ENCODE data around the gene USP30.

USP30 gene

DNA sequence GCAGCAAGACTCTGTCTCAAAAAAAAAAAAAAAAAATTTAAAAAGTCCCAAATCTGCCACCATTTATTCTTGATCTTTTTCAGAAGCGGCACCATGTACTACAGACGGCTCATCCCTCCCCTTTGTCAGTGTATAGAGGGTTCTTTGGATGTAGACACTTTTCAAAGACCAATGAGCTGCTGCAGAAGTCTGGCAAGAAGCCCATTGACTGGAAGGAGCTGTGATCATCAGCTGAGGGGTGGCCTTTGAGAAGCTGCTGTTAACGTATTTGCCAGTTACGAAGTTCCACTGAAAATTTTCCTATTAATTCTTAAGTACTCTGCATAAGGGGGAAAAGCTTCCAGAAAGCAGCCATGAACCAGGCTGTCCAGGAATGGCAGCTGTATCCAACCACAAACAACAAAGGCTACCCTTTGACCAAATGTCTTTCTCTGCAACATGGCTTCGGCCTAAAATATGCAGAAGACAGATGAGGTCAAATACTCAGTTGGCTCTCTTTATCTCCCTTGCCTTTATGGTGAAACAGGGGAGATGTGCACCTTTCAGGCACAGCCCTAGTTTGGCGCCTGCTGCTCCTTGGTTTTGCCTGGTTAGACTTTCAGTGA lies 57.5 kb downstream of the USP30 start:
- Histone ChIP-seq H3K36me3 (ENCODE audit: control insufficient read depth, insufficient read depth, low read length) (peaks cover 20% of the 10 kb centered on the region), H3K4me3 (ENCODE audit: insufficient read depth, low read depth, low read length, poor library complexity, severe bottlenecking) (no peak overlapping the region), H3K9me3 (ENCODE audit: control insufficient read depth, low read length) (no peaks in the 10 kb centered on the region), H3K4me1 (ENCODE audit: control insufficient read depth, insufficient read depth, low read length, poor library complexity, severe bottlenecking) (no peaks in the 10 kb centered on the region), H3K27me3 (replicated peaks; ENCODE audit: control insufficient read depth, insufficient read depth, low read length, poor library complexity, severe bottlenecking) (no peaks in the 10 kb centered on the region), H3K27ac (ENCODE audit: insufficient read depth, low read length, poor library complexity, severe bottlenecking) (no peak overlapping the region)
- no peak for DNase-seq

- peak; percentile 24 to 31 (median 25) for DNase-seq
- Histone ChIP-seq H3K4me1 (ENCODE audit: control insufficient read depth, insufficient read depth, low read length, poor library complexity, severe bottlenecking) (no peaks in the 10 kb centered on the region), H3K27me3 (replicated peaks; ENCODE audit: control insufficient read depth, insufficient read depth, low read length, poor library complexity, severe bottlenecking) (no peaks in the 10 kb centered on the region), H3K4me3 (ENCODE audit: insufficient read depth, low read depth, low read length, poor library complexity, severe bottlenecking) (peak overlapping the region; percentile 43), H3K9me3 (ENCODE audit: control insufficient read depth, low read length) (no peaks in the 10 kb centered on the region), H3K27ac (ENCODE audit: insufficient read depth, low read length, poor library complexity, severe bottlenecking) (peak overlapping the region; percentile 66), H3K36me3 (ENCODE audit: control insufficient read depth, insufficient read depth, low read length) (peaks cover 9% of the 10 kb centered on the region)
These were observed 58.7 kb downstream of the USP30 start for GRCh38 chr12:109110988-109111495.

GRCh38 chr12:109112720-109113465 lies 60.5 kb downstream of the USP30 start:
- Histone ChIP-seq H3K27me3 (replicated peaks; ENCODE audit: control insufficient read depth, insufficient read depth, low read length, poor library complexity, severe bottlenecking) (no peaks in the 10 kb centered on the region), H3K27ac (ENCODE audit: insufficient read depth, low read length, poor library complexity, severe bottlenecking) (no peak overlapping the region), H3K4me3 (ENCODE audit: insufficient read depth, low read depth, low read length, poor library complexity, severe bottlenecking) (no peak overlapping the region), H3K36me3 (ENCODE audit: control insufficient read depth, insufficient read depth, low read length) (no peaks in the 10 kb centered on the region), H3K4me1 (ENCODE audit: control insufficient read depth, insufficient read depth, low read length, poor library complexity, severe bottlenecking) (no peaks in the 10 kb centered on the region), H3K9me3 (ENCODE audit: control insufficient read depth, low read length) (no peaks in the 10 kb centered on the region)
- no peak for DNase-seq

DNA sequence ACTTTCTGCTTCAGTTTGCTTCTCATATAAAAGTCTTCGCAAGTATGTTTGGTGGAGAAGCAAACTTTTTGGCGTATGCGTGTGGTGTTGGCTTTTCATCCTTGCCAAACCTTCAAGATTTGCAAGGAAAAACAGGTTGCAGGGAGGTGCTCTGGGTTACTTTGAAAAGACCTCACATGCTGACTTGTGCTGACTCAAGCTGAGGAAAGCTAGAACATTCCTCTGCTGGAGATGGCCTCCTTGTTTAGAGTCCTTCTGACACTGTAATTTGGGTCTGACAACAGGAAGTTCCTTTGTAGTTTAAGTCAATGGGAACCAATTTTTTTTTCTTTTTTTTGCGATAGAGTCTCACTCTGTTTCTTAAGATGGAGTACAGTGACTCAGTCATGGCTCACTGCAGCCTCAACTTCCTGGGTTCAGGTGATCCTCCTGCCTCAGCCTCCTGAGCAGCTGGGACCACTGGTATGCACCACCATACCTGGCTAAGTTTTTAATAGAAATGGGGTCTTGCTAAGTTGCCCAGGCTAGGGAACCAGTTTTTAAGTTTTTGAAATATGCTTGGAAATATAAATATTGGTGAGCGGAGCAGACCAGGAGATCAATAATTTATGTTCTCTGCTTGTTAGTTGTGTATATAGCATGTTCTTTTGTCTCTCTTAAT lies 61.4 kb downstream of the USP30 start:
- Histone ChIP-seq H3K9me3 (ENCODE audit: control insufficient read depth, low read length) (no peaks in the 10 kb centered on the region), H3K4me1 (ENCODE audit: control insufficient read depth, insufficient read depth, low read length, poor library complexity, severe bottlenecking) (no peaks in the 10 kb centered on the region), H3K36me3 (ENCODE audit: control insufficient read depth, insufficient read depth, low read length) (no peaks in the 10 kb centered on the region), H3K4me3 (ENCODE audit: insufficient read depth, low read depth, low read length, poor library complexity, severe bottlenecking) (no peak overlapping the region), H3K27me3 (replicated peaks; ENCODE audit: control insufficient read depth, insufficient read depth, low read length, poor library complexity, severe bottlenecking) (no peaks in the 10 kb centered on the region), H3K27ac (ENCODE audit: insufficient read depth, low read length, poor library complexity, severe bottlenecking) (no peak overlapping the region)
- DNase-seq: no peak

- no peak for DNase-seq
- no peak overlapping the region for H3K4me3 ChIP-seq (ENCODE audit: insufficient read depth, low read depth, low read length, poor library complexity, severe bottlenecking)
- H3K27ac ChIP-seq (ENCODE audit: insufficient read depth, low read length, poor library complexity, severe bottlenecking): no peak overlapping the region
- H3K27me3 ChIP-seq (replicated peaks; ENCODE audit: control insufficient read depth, insufficient read depth, low read length, poor library complexity, severe bottlenecking): no peaks in the 10 kb centered on the region
- no peaks in the 10 kb centered on the region for H3K36me3 ChIP-seq (ENCODE audit: control insufficient read depth, insufficient read depth, low read length)
- no peaks in the 10 kb centered on the region for H3K9me3 ChIP-seq (ENCODE audit: control insufficient read depth, low read length)
- no peaks in the 10 kb centered on the region for H3K4me1 ChIP-seq (ENCODE audit: control insufficient read depth, insufficient read depth, low read length, poor library complexity, severe bottlenecking)
These were observed 62.3 kb downstream of the USP30 start for GRCh38 chr12:109114644-109115043.

DNA sequence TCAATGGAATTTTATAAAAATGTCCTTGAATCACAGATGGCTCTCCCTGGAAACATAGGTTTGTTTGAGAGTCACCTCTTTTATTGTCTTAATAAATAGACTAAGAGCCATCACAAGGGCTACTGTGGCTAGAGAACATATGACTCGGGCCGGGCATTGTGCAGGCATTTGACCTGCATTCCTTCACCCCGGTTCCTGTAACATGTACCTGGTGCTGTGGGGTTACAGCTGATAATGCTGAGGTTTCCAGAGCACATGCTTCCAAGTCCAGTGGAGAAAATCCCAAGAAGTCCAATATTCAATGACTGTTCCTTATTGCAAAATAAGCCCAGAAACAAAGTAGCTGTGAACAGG lies 63.0 kb downstream of the USP30 start:
- no peaks in the 10 kb centered on the region for H3K9me3 ChIP-seq (ENCODE audit: control insufficient read depth, low read length)
- no peaks in the 10 kb centered on the region for H3K4me1 ChIP-seq (ENCODE audit: control insufficient read depth, insufficient read depth, low read length, poor library complexity, severe bottlenecking)
- H3K36me3 ChIP-seq (ENCODE audit: control insufficient read depth, insufficient read depth, low read length): no peaks in the 10 kb centered on the region
- no peak overlapping the region for H3K27ac ChIP-seq (ENCODE audit: insufficient read depth, low read length, poor library complexity, severe bottlenecking)
- no peak overlapping the region for H3K4me3 ChIP-seq (ENCODE audit: insufficient read depth, low read depth, low read length, poor library complexity, severe bottlenecking)
- H3K27me3 ChIP-seq (replicated peaks; ENCODE audit: control insufficient read depth, insufficient read depth, low read length, poor library complexity, severe bottlenecking): no peaks in the 10 kb centered on the region
- DNase-seq: no peak

GRCh38 chr12:109115758-109116610 lies 63.6 kb downstream of the USP30 start, which contains the start of gene ACACB:
ACACB (plus strand) TSS chr12:109116587; CDS start chr12:109139406, 22,819 bp downstream.
- Histone ChIP-seq H3K4me1 (ENCODE audit: control insufficient read depth, insufficient read depth, low read length, poor library complexity, severe bottlenecking) (no peaks in the 10 kb centered on the region), H3K4me3 (ENCODE audit: insufficient read depth, low read depth, low read length, poor library complexity, severe bottlenecking) (no peak within 1 kb of the TSS), H3K9me3 (ENCODE audit: control insufficient read depth, low read length) (no peaks in the 10 kb centered on the region), H3K27ac (ENCODE audit: insufficient read depth, low read length, poor library complexity, severe bottlenecking) (no peak within 1 kb of the TSS), H3K27me3 (replicated peaks; ENCODE audit: control insufficient read depth, insufficient read depth, low read length, poor library complexity, severe bottlenecking) (no peaks in the 10 kb centered on the region), H3K36me3 (ENCODE audit: control insufficient read depth, insufficient read depth, low read length) (no peaks in the 10 kb centered on the region)
- no peak for DNase-seq

DNA sequence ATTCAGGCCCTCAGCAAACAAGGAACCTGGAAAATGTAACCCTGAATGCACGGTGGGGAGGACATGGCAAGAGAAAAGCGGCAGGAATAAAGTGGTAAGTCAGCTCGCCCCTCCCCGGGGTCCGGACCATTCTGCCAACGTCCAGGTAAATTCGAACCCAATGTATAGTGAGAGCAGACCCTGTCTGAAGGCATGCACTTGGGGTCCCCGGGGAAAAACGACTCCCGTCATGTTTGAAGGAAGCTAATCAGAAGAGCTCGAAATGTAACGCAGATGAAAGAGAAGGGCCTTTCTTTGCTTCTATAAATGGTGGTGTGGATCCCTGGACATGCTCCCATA lies 64.2 kb downstream of the USP30 start:
- no peaks in the 10 kb centered on the region for H3K4me1 ChIP-seq (ENCODE audit: control insufficient read depth, insufficient read depth, low read length, poor library complexity, severe bottlenecking)
- DNase-seq: no peak
- no peaks in the 10 kb centered on the region for H3K9me3 ChIP-seq (ENCODE audit: control insufficient read depth, low read length)
- H3K36me3 ChIP-seq (ENCODE audit: control insufficient read depth, insufficient read depth, low read length): no peaks in the 10 kb centered on the region
- no peak overlapping the region for H3K27ac ChIP-seq (ENCODE audit: insufficient read depth, low read length, poor library complexity, severe bottlenecking)
- no peak overlapping the region for H3K4me3 ChIP-seq (ENCODE audit: insufficient read depth, low read depth, low read length, poor library complexity, severe bottlenecking)
- H3K27me3 ChIP-seq (replicated peaks; ENCODE audit: control insufficient read depth, insufficient read depth, low read length, poor library complexity, severe bottlenecking): no peaks in the 10 kb centered on the region

DNA sequence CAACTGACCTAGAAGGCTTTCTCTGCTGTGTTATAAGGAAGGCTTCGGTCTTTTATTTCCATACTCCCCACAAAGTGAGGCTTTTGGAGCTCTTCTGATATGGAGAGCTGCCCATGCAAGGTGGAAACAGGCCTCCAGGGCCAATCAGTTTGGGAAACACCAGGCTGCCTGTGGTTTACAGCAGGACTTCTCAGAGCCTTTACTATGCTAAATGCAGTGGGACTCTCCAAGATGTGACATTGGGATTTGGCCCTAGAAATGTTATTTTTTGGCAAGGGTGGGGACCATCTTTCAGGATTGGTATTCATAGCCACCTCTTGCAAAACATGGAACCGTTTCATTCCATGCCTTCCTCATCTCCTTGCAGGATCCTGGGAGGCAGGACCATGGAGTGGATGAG lies 67.7 kb downstream of the USP30 start:
- no peaks in the 10 kb centered on the region for H3K36me3 ChIP-seq (ENCODE audit: control insufficient read depth, insufficient read depth, low read length)
- no peaks in the 10 kb centered on the region for H3K4me1 ChIP-seq (ENCODE audit: control insufficient read depth, insufficient read depth, low read length, poor library complexity, severe bottlenecking)
- H3K4me3 ChIP-seq (ENCODE audit: insufficient read depth, low read depth, low read length, poor library complexity, severe bottlenecking): no peak overlapping the region
- DNase-seq: no peak
- H3K9me3 ChIP-seq (ENCODE audit: control insufficient read depth, low read length): no peaks in the 10 kb centered on the region
- no peaks in the 10 kb centered on the region for H3K27me3 ChIP-seq (replicated peaks; ENCODE audit: control insufficient read depth, insufficient read depth, low read length, poor library complexity, severe bottlenecking)
- H3K27ac ChIP-seq (ENCODE audit: insufficient read depth, low read length, poor library complexity, severe bottlenecking): no peak overlapping the region
